SHP77 treated with DMSO at 0.1 percent for 48 hours (cell line): Measurements from ENCODE around the gene GAPVD1.
A peak's percentile ranks its signal among the peaks of the same experiment; 100 is the strongest.
"Not testable (repeated sequence)": the region's sequence is repeated elsewhere in the genome, so short reads cannot be mapped to it uniquely, and the experiment has no call there.

Experiments used
- DNase-seq: peaks from one replicate; lab custom pipeline; 2025; lab: John Stamatoyannopoulos, UW

GAPVD1 gene

GRCh38 chr9:125246261-125246667, 15.4 kb upstream of the GAPVD1 start:
- DNase-seq = no peak

DNA sequence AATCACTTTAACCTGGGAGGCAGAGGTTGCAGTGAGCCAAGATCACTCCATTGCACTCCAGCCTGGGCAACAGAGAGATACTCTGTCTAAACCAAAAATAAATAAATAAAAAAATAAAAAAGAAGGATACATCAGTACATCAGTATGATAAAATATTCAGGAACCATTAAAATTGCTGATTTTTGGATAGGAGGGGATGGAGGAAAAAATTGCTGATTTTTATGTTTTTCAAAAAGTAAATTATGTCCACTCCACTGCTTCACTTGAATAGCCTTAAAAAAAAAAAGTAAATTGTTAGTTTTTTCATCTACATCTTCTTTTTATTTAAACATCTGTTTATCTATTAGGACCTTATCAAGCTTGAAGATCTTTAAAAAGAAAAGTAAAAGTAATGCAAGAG, 7.4 kb upstream of the GAPVD1 start:
- no peak for DNase-seq

DNA sequence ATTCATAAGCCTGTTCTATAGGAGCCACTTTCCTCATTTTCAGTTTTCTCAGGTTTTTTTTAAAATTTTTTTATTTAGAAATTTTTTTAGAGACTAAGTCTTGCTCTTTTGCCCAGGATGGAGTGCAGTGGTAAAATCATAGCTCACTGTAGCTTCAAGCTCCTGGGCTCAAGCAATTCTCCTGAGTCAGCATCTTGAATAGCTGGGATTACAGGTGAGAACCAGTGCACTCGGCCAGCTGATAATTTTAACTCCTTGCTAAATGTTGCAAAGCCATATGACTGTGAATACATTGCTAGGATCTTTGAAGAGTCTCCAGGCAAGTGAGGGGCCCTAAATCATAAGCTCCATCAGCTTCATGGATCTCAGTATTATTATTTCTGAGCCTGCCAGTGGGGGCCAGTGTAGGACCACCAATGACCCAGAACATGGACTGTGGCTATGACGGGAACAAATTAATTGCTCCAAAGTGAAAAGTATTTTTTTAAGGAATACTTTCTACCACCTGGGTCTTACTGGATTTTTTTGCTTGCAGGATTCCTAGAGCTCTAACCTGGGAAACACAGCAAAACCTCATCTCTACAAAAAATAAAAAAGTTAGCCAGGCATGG, 5.7 kb upstream of the GAPVD1 start:
- no peak for DNase-seq

- no peak for DNase-seq
Observed at GRCh38 chr9:125258160-125258785, 3.4 kb upstream of the GAPVD1 start.

DNA sequence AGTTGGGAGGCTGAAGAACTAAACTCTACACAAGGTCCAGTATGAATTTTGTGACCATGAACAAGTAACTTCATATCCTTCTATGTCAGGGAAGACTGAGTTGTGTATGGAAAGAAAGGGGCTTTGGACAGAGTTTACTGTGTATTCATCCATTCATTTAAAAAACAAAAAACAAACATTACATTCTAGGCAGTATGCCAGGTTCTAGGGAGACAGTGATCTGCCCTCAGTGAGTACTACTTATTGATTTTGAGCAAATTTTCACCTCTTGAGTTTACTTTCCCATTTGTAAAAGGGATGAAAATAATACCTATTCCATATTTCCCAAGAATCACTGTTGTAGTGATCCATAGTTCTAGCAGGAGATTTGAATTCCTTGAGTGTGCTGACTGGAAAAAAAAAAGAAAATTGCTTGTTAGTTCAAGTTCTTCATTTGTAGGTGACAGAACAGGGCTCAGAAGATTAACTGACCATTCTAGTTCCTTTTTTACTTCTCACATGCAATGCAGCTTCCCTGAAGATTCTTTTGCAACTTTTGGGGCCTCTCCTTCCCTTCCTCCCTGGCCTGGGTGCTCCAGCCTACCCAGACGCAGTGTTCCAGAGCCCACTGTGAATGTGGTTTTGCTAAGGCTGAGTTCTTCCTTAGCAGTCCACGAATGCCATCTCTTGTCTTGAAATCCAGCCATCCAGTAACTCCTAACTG, 2.6 kb upstream of the GAPVD1 start:
- DNase-seq = no peak

- DNase-seq = no peak
Observed at GRCh38 chr9:125260561-125260960, 1.1 kb upstream of the GAPVD1 start.

GRCh38 chr9:125262294-125262991, 817 bp downstream of the GAPVD1 start:
- DNase-seq = no peak

DNA sequence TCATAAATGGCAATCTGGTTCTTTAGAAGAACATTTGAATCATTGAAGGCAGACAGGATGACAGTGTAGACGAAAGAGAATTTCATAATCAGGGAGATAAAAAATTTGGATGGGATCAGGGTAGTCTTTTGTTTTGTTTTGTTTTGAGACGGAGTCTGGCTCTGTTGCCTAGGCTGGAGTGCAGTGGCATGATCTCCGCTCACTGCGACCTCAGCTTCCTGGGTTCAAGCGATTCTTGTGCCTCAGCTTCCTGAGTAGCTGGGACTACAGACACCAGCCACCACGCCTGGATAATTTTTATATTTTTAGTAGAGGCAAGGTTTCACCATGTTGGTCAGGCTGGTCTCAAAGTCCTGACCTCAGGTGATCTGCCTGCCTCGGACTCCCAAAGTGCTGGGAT, 2.4 kb downstream of the GAPVD1 start:
- not testable (repeated sequence) for DNase-seq

GRCh38 chr9:125268394-125269013, 6.9 kb downstream of the GAPVD1 start:
- no peak for DNase-seq

GRCh38 chr9:125269014-125269397, 7.4 kb downstream of the GAPVD1 start:
- no peak for DNase-seq

DNA sequence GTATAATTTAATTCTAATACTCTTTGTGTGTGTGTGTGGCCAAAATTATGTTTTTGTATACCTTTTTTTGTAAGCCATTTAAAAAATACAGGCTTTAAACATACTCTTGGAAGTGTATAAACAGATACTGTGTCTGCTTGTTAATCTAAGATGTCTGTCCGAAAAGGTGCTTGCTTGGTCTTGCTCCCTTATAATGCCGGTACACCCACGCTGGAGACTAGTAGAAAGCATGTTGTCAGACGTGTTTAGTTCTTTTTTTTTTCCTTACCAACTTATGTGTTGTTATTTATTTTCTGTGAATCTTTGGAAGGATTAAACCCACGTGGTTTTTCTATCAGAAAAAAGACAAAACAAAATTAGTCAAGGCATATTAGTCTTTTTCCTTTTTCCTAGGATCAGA, 9.5 kb downstream of the GAPVD1 start:
- DNase-seq = no peak

DNA sequence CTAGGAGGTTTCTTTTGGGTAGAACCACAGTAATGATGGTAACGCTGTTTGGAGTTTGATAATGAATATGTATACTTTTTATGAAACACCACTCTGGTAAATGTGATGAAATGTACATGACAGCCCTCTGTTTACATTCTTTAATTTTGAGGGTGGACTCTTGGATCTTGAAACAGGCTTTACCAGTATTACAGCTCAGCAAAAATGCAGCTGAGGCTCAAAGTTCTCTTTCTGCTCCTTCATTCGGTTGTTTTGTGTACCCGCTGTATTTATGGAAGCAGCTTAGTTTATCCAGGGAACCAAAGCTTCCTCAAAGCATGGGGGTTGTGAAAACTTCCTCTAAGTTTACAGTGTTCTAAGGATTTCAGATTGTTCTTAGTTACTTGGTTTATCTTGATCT, 11.1 kb downstream of the GAPVD1 start:
- no peak for DNase-seq

- no peak for DNase-seq
Observed at GRCh38 chr9:125276771-125277170, 15.1 kb downstream of the GAPVD1 start.

- DNase-seq = no peak
Observed at GRCh38 chr9:125277411-125277810, 15.8 kb downstream of the GAPVD1 start.

DNA sequence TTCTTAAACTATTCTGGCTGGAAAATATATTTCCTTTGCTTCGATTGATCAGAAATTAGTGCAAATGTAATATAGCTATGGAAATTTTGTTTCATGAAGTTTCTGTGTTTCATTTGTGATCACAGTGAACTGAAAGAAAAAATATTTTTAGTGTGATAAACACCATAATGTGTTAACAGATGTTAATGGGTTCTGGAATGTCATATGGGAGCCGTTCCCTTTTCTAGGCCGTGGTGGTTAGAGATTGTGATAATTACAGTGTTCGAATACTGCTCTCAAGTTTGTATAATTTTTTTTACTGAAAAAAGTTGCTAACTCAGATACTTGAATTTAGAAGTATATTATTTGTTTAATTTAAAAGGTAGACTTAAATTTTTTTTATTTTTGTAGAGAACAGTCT, 19.3 kb downstream of the GAPVD1 start:
- no peak for DNase-seq

DNA sequence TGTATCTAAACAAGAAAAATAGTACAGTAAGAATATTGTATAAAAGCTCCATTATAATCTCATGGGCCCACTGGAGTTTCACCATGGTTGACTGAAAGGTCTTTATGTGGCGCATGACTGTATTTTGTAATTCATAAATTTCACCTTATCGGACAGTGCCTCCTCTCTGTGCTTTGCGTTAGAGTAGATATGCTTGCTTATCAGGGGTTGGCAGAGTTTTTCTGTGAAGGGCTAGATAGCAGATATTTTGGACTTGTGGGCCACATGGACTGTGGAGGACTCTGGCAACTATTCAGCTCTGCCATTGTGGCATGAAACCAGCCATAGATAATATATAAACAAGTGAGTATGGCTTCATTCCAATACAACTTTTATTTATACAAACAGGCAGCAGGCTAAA, 23.2 kb downstream of the GAPVD1 start:
- DNase-seq = no peak

DNA sequence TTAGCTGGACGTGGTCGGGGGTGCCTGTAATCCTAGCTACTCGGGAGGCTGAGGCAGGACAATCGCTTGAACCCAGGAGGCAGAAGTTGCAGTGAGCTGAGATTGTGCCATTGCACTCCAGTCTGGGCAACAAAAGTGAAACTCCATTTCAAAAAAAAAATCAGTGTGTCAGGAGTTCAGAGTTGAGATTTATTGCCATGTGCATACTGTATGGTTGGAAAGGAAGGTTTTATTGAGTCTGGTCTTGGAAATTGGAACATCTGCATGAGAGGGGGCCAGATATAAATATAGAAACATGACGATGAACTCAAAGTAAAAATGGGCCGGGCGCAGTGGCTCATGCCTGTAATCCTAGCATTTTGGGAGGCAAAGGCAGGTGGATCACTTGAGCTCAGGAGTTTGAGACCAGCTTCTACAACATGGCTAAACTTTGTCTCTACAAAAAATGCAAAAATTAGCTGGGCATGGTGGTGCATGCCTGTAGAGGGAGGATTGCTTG, 25.4 kb downstream of the GAPVD1 start:
- not testable (repeated sequence) for DNase-seq

DNA sequence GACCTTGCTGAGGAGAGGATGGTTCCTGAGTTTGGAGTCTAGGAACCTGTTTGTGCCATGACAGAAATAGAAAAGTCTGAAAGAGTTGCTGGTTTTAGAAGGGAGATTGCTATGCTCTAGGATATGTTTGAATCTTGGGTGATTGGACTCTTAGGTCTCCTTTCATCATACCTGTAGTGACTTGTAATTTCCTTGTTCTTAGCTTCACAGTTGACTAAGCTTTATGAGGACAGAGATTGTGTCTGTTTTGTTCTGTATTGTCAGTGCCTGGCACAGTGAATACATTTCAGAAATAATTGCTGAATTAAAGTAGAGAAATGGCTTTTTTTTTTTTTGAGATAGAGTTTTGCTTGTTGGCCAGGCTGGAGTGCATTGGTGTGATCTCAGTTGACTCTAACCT, 31.5 kb downstream of the GAPVD1 start:
- no peak for DNase-seq

DNA sequence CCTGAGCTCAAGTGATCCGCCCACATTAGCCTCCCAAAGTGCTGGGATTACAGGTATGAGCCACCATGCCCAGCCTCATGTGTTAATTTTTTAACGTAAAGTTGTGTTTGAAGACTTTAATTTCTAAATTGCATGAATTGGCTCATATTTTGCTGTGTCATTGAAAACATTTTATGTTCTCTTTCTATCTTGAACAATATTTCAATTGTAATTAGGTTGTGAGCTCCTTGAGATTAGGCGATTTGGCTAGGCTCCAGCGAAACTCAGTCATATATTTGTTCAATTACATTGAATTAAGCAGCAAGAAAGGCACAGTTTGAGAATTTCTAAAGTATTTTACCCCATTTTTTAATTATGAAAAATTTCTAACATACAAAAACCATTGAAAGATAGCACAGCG, 34.0 kb downstream of the GAPVD1 start:
- no peak for DNase-seq

- peak; percentile 96 for DNase-seq
Observed at GRCh38 chr9:125296843-125297372, 35.3 kb downstream of the GAPVD1 start.

GRCh38 chr9:125297917-125298316, 36.3 kb downstream of the GAPVD1 start:
- no peak for DNase-seq

GRCh38 chr9:125302241-125302640, 40.6 kb downstream of the GAPVD1 start:
- no peak for DNase-seq
